H1 (cell line): ENCODE data around the gene RAB36.

ENCODE experiments used
- ASH2L ChIP-seq: fragments of 200-600, 300-600 bp; sonication (generic); IDR thresholded peaks from one replicate; pipeline ENCODE4 v1.7.1; 2017; ENCODE audit warnings: low read length
- EP300 ChIP-seq, 2 experiments: IDR thresholded peaks; 1 replicate in 1 of 2; 2 replicates in 1 of 2; pipeline ENCODE4 v1.6.1; 2011 to 2012; ENCODE audit warnings: low read depth in 2 of 2, low read length in 2 of 2, mild to moderate bottlenecking in 2 of 2, borderline replicate concordance in 1 of 2, inconsistent platforms in 1 of 2, moderate library complexity in 1 of 2
- EZH2 ChIP-seq: fragments of 200-600 bp; sonication (generic); IDR thresholded peaks from 2 replicates; pipeline ENCODE4 v1.7.1; 2012; ENCODE audit warnings: low read depth, mild to moderate bottlenecking, moderate library complexity, low read length, inconsistent platforms; ENCODE audit not compliant: severe bottlenecking
- POLR2A ChIP-seq, 2 experiments: IDR thresholded peaks; 1 replicate in 1 of 2; 2 replicates in 1 of 2; pipeline ENCODE4 v1.6.1; 2011; ENCODE audit warnings: low read depth in 2 of 2, low read length in 2 of 2, mild to moderate bottlenecking in 2 of 2; ENCODE audit errors: control extremely low read depth in 1 of 2
- TCF12 ChIP-seq: IDR thresholded peaks from 2 replicates; pipeline ENCODE4 v1.6.1; 2011; ENCODE audit warnings: low read depth, mild to moderate bottlenecking, low read length
- TF ChIP-seq, protein P1 (sequence below), 3 experiments: IDR thresholded peaks; 1 replicate in 2 of 3; 2 replicates in 1 of 3; pipeline versions ENCODE4 v1.5.1 to v1.6.1; 2011; ENCODE audit warnings: low read length in 3 of 3, mild to moderate bottlenecking in 3 of 3, inconsistent platforms in 2 of 3, low read depth in 1 of 3, moderate library complexity in 1 of 3; ENCODE audit not compliant: insufficient read depth in 1 of 3; ENCODE audit errors: control extremely low read depth in 1 of 3

GRCh38 chr22:23169043-23169406, 23.7 kb downstream of the RAB36 start:
- TF ChIP-seq EZH2 (no peak), POLR2A (IDR thresholded peaks at IDR 0.05; ENCODE audit: control extremely low read depth in 1 of 2, low read depth in 2 of 2, low read length in 2 of 2) (no peak), ASH2L (no peak), EP300 (IDR thresholded peaks at IDR 0.05; ENCODE audit: borderline replicate concordance in 1 of 2, low read depth in 2 of 2, low read length in 2 of 2) (no peak), TCF12 (no peak)
- TF ChIP-seq, protein P1, sequence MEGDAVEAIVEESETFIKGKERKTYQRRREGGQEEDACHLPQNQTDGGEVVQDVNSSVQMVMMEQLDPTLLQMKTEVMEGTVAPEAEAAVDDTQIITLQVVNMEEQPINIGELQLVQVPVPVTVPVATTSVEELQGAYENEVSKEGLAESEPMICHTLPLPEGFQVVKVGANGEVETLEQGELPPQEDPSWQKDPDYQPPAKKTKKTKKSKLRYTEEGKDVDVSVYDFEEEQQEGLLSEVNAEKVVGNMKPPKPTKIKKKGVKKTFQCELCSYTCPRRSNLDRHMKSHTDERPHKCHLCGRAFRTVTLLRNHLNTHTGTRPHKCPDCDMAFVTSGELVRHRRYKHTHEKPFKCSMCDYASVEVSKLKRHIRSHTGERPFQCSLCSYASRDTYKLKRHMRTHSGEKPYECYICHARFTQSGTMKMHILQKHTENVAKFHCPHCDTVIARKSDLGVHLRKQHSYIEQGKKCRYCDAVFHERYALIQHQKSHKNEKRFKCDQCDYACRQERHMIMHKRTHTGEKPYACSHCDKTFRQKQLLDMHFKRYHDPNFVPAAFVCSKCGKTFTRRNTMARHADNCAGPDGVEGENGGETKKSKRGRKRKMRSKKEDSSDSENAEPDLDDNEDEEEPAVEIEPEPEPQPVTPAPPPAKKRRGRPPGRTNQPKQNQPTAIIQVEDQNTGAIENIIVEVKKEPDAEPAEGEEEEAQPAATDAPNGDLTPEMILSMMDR (IDR thresholded peaks at IDR 0.05; ENCODE audit: control extremely low read depth in 1 of 3, insufficient read depth in 1 of 3, low read depth in 1 of 3, low read length in 3 of 3), result no peak
